ENCODE measurements around the gene VIL1. TPM values are rescaled to one million over a fixed set of nuclear protein-coding genes. Genes with fewer than 3 reads are reported as not detected.

Gene VIL1
- total RNA-seq, 1 donor from 2014 or later: not detected

DNA sequence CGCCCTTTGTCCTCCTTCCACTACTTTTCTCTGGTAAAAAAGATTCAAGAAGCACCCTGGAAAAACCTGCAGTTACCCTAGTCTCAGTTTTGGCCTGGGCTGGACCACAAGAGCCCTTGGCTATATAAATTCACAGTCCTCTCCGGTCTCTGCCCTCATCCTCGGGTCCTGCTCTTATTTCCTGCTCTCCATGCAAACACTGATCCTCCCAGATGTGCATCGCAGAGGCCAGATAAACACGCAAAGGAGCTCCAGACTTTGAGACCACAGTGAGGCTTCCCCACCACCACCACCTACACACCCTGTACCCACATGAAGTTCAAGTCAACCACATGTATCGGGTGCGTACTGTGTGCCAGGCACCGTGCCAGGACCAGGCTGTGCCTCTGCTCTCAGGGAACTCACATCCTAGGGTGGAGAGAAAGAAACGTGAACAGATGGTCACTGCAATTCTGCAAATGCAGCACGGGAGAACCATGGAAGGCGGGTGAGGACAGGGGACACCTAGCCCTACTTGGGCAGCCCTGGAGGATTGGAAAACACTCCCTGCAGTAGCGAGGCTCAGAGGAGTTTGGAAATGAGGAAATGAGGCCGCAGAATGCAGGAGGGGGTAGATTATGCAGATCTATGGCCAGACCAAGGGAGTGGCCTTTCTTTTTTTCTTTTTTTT is 11.8 kb upstream of the VIL1 start:
- Histone ChIP-seq H3K27ac (ENCODE audit: low read depth, low read length) (peak overlapping the region; percentile 59), H3K4me3 (ENCODE audit: insufficient read depth, low read depth, low read length) (peak overlapping the region; percentile 56), H3K79me2 (ENCODE audit: insufficient read depth, low read length) (peaks cover 7% of the 10 kb centered on the region), H3K27me3 (ENCODE audit: insufficient read depth, low read length) (no peaks in the 10 kb centered on the region), H2AFZ (ENCODE audit: low read depth, low read length) (peak overlapping the region; percentile 92), H3K9me3 (ENCODE audit: insufficient read depth, low read depth, low read length) (no peaks in the 10 kb centered on the region), H3K9ac (ENCODE audit: low read length) (peak overlapping the region; percentile 81), H3K4me1 (ENCODE audit: insufficient read depth, low read length) (peaks cover 18% of the 10 kb centered on the region), H4K20me1 (ENCODE audit: insufficient read depth, low read length) (peaks cover 5% of the 10 kb centered on the region), H3K36me3 (ENCODE audit: insufficient read depth, low read length) (peaks cover 3% of the 10 kb centered on the region), H3K4me2 (ENCODE audit: low read length) (peak overlapping the region; percentile 100)
- Mint-ChIP-seq H3K9me3 (ENCODE audit: unreplicated experiment) (no peaks in the 10 kb centered on the region), H3K36me3 (ENCODE audit: low read depth, unreplicated experiment) (no peaks in the 10 kb centered on the region), H3K4me3 (ENCODE audit: unreplicated experiment) (peak overlapping the region; percentile 79), H3K4me1 (ENCODE audit: low read depth, unreplicated experiment) (peaks cover 7% of the 10 kb centered on the region), H3K27ac (ENCODE audit: unreplicated experiment) (peak overlapping the region; percentile 91), H3K27me3 (ENCODE audit: low read depth, unreplicated experiment) (peaks cover 2% of the 10 kb centered on the region)
- DNase-seq (ENCODE audit: low read depth) (peak; percentile 49), FAIRE-seq (no peak)
- TF ChIP-seq EZH2 (IDR thresholded peaks at IDR 0.05; ENCODE audit: insufficient read depth, low read length): no peak
- TF ChIP-seq, protein P1, sequence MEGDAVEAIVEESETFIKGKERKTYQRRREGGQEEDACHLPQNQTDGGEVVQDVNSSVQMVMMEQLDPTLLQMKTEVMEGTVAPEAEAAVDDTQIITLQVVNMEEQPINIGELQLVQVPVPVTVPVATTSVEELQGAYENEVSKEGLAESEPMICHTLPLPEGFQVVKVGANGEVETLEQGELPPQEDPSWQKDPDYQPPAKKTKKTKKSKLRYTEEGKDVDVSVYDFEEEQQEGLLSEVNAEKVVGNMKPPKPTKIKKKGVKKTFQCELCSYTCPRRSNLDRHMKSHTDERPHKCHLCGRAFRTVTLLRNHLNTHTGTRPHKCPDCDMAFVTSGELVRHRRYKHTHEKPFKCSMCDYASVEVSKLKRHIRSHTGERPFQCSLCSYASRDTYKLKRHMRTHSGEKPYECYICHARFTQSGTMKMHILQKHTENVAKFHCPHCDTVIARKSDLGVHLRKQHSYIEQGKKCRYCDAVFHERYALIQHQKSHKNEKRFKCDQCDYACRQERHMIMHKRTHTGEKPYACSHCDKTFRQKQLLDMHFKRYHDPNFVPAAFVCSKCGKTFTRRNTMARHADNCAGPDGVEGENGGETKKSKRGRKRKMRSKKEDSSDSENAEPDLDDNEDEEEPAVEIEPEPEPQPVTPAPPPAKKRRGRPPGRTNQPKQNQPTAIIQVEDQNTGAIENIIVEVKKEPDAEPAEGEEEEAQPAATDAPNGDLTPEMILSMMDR (IDR thresholded peaks at IDR 0.05; ENCODE audit: insufficient read depth, low read depth, low read length): no peak

DNA sequence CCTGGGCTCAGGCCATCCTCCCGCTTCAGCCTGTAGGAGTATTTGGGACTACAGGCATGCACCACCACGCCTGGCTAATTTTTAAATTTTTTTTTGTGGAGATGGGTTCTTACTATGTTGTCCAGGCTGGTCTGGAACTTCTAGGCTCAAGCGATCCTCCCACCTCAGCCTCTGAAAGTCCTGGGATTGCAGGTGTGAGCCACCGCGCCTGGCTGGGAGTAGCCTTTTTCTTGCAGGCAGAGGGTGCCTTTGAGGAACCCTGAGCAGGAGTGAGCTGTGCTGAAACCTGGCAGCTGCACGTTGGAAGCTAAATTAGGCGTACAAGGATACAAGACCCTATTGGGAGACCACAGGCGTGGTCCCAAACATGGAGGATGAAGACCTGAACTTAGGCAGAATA is 11.2 kb upstream of the VIL1 start:
- no peak overlapping the region for H3K4me3 Mint-ChIP-seq (ENCODE audit: unreplicated experiment)

More for the DNA sequence above, 11.2 kb upstream of the VIL1 start:
- H3K4me1 ChIP-seq (ENCODE audit: insufficient read depth, low read length): peaks cover 18% of the 10 kb centered on the region
- peaks cover 5% of the 10 kb centered on the region for H3K27me3 Mint-ChIP-seq (ENCODE audit: low read depth, unreplicated experiment)
- H3K9me3 ChIP-seq (ENCODE audit: insufficient read depth, low read depth, low read length): no peaks in the 10 kb centered on the region
- peak overlapping the region; percentile 12 for H3K27ac Mint-ChIP-seq (ENCODE audit: unreplicated experiment)
- H4K20me1 ChIP-seq (ENCODE audit: insufficient read depth, low read length): no peaks in the 10 kb centered on the region
- no peak overlapping the region for H2AFZ ChIP-seq (ENCODE audit: low read depth, low read length)
- no peak overlapping the region for H3K4me3 ChIP-seq (ENCODE audit: insufficient read depth, low read depth, low read length)
- H3K36me3 Mint-ChIP-seq (ENCODE audit: low read depth, unreplicated experiment): no peaks in the 10 kb centered on the region
- FAIRE-seq (no peak), DNase-seq (ENCODE audit: low read depth) (no peak)
- no peaks in the 10 kb centered on the region for H3K27me3 ChIP-seq (ENCODE audit: insufficient read depth, low read length)
- H3K9me3 Mint-ChIP-seq (ENCODE audit: unreplicated experiment): no peaks in the 10 kb centered on the region
- peaks cover 3% of the 10 kb centered on the region for H3K36me3 ChIP-seq (ENCODE audit: insufficient read depth, low read length)
- peaks cover 7% of the 10 kb centered on the region for H3K4me1 Mint-ChIP-seq (ENCODE audit: low read depth, unreplicated experiment)
- H3K9ac ChIP-seq (ENCODE audit: low read length): no peak overlapping the region
- peaks cover under 1% of the 10 kb centered on the region for H3K79me2 ChIP-seq (ENCODE audit: insufficient read depth, low read length)
- TF ChIP-seq, protein P1 (IDR thresholded peaks at IDR 0.05; ENCODE audit: insufficient read depth, low read depth, low read length): no peak
- TF ChIP-seq EZH2 (IDR thresholded peaks at IDR 0.05; ENCODE audit: insufficient read depth, low read length): no peak
- H3K27ac ChIP-seq (ENCODE audit: low read depth, low read length): no peak overlapping the region
- H3K4me2 ChIP-seq (ENCODE audit: low read length): no peak overlapping the region

Data from astrocyte (in vitro differentiated cells and primary cell).